ENCODE data around the gene NANS. TPM values are rescaled to one million over a fixed set of nuclear protein-coding genes. Genes with fewer than 3 reads are reported as not detected.

NANS gene
- total RNA-seq, 1 experiment from 2014 or later = 57.9 TPM

DNA sequence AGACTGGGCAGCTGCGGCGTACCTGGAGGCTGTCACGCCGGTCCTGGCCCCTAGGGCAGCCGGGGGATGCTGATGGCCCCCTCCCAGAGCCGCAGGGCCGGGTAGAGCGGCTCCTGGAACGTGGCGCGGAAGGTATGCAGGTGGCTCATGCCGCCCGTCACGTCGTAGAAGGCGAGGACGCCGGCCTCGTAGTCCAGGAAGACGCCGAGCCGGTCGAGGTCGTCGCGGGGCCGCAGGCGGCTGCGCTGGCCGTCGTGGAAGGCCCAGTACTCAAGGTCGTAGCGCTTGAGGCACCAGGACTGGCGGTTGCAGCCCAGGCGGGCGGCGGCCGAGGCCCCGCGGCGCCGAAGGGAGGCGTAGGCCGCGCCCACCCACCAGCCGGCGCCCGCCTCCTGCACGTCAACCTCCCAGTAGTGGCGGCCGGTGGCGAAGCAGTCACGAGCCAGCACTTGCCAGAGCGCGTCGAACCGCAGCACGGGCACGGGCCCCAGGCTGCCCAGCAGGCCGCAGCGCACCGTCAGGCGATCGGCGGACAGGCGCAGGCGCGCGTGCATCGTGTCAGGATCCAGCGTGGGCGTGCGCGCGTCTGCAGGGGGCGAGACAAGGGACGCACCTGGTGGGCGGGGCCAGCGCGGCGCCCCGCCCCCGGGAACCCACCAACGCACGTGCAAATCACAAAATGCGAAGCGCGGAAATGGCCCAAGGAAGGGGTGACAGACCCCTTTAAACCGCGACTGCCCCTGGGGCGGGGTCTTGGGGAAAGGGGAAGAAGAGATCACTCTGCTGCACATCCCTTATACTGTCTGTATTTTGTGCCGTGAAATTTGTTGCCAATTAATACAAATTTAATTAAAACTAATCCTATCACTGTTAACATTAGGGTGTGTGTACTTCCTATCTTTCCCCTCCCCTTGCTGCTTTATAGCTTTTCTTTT lies 31.2 kb downstream of the NANS start (continued):
- TF ChIP-seq, protein P1, sequence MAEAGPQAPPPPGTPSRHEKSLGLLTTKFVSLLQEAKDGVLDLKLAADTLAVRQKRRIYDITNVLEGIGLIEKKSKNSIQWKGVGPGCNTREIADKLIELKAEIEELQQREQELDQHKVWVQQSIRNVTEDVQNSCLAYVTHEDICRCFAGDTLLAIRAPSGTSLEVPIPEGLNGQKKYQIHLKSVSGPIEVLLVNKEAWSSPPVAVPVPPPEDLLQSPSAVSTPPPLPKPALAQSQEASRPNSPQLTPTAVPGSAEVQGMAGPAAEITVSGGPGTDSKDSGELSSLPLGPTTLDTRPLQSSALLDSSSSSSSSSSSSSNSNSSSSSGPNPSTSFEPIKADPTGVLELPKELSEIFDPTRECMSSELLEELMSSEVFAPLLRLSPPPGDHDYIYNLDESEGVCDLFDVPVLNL (CRISPR knock-in tag; IDR thresholded peaks at IDR 0.05; ENCODE audit: borderline replicate concordance, low read depth) = peak; percentile 93
- TF ChIP-seq FOXJ3 (CRISPR knock-in tag; IDR thresholded peaks at IDR 0.05; ENCODE audit: borderline replicate concordance) = no peak
- TF ChIP-seq, protein P2, sequence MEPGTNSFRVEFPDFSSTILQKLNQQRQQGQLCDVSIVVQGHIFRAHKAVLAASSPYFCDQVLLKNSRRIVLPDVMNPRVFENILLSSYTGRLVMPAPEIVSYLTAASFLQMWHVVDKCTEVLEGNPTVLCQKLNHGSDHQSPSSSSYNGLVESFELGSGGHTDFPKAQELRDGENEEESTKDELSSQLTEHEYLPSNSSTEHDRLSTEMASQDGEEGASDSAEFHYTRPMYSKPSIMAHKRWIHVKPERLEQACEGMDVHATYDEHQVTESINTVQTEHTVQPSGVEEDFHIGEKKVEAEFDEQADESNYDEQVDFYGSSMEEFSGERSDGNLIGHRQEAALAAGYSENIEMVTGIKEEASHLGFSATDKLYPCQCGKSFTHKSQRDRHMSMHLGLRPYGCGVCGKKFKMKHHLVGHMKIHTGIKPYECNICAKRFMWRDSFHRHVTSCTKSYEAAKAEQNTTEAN (CRISPR knock-in tag; IDR thresholded peaks at IDR 0.05) = peak; percentile 97
- TF ChIP-seq NR2C2 (CRISPR knock-in tag; IDR thresholded peaks at IDR 0.05) = peak; percentile 68; the same call in 1 of the 2 replicates
- TF ChIP-seq, protein P3, sequence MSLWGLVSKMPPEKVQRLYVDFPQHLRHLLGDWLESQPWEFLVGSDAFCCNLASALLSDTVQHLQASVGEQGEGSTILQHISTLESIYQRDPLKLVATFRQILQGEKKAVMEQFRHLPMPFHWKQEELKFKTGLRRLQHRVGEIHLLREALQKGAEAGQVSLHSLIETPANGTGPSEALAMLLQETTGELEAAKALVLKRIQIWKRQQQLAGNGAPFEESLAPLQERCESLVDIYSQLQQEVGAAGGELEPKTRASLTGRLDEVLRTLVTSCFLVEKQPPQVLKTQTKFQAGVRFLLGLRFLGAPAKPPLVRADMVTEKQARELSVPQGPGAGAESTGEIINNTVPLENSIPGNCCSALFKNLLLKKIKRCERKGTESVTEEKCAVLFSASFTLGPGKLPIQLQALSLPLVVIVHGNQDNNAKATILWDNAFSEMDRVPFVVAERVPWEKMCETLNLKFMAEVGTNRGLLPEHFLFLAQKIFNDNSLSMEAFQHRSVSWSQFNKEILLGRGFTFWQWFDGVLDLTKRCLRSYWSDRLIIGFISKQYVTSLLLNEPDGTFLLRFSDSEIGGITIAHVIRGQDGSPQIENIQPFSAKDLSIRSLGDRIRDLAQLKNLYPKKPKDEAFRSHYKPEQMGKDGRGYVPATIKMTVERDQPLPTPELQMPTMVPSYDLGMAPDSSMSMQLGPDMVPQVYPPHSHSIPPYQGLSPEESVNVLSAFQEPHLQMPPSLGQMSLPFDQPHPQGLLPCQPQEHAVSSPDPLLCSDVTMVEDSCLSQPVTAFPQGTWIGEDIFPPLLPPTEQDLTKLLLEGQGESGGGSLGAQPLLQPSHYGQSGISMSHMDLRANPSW (CRISPR knock-in tag; conservative IDR thresholded peaks at IDR 0.05; ENCODE audit: low read depth) = no peak
- TF ChIP-seq, protein P4, sequence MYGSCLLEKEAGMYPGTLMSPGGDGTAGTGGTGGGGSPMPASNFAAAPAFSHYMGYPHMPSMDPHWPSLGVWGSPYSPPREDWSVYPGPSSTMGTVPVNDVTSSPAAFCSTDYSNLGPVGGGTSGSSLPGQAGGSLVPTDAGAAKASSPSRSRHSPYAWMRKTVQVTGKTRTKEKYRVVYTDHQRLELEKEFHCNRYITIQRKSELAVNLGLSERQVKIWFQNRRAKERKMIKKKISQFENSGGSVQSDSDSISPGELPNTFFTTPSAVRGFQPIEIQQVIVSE (CRISPR knock-in tag; IDR thresholded peaks at IDR 0.05; ENCODE audit: borderline replicate concordance) = no peak
- peak; percentile 91; the same call in 1 of the 2 replicates for TF ChIP-seq TCF7 (CRISPR knock-in tag; IDR thresholded peaks at IDR 0.05; ENCODE audit: low read depth)
- peak; percentile 85; the same call in 1 of the 2 replicates for TF ChIP-seq ELF4 (CRISPR knock-in tag; IDR thresholded peaks at IDR 0.05; ENCODE audit: low read depth)
- peak; percentile 93 for TF ChIP-seq ZBTB21 (CRISPR knock-in tag; IDR thresholded peaks at IDR 0.05; ENCODE audit: borderline replicate concordance)
- TF ChIP-seq, protein P5, sequence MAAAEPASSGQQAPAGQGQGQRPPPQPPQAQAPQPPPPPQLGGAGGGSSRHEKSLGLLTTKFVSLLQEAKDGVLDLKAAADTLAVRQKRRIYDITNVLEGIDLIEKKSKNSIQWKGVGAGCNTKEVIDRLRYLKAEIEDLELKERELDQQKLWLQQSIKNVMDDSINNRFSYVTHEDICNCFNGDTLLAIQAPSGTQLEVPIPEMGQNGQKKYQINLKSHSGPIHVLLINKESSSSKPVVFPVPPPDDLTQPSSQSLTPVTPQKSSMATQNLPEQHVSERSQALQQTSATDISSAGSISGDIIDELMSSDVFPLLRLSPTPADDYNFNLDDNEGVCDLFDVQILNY (CRISPR knock-in tag; IDR thresholded peaks at IDR 0.05) = peak; percentile 82; the same call in 1 of the 2 replicates
- TF ChIP-seq, protein P6, sequence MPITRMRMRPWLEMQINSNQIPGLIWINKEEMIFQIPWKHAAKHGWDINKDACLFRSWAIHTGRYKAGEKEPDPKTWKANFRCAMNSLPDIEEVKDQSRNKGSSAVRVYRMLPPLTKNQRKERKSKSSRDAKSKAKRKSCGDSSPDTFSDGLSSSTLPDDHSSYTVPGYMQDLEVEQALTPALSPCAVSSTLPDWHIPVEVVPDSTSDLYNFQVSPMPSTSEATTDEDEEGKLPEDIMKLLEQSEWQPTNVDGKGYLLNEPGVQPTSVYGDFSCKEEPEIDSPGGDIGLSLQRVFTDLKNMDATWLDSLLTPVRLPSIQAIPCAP (CRISPR knock-in tag; IDR thresholded peaks at IDR 0.05) = peak; percentile 97
- no peak for TF ChIP-seq EMX1 (CRISPR knock-in tag; IDR thresholded peaks at IDR 0.05)
- no peak for TF ChIP-seq ZNF263 (CRISPR knock-in tag; IDR thresholded peaks at IDR 0.05; ENCODE audit: low read depth)
- peak; percentile 89; the same call in 1 of the 2 replicates for TF ChIP-seq KAT7 (CRISPR knock-in tag; IDR thresholded peaks at IDR 0.05; ENCODE audit: borderline replicate concordance)
- no peak for TF ChIP-seq HMGA2 (CRISPR knock-in tag; IDR thresholded peaks at IDR 0.05)
- TF ChIP-seq, protein P7, sequence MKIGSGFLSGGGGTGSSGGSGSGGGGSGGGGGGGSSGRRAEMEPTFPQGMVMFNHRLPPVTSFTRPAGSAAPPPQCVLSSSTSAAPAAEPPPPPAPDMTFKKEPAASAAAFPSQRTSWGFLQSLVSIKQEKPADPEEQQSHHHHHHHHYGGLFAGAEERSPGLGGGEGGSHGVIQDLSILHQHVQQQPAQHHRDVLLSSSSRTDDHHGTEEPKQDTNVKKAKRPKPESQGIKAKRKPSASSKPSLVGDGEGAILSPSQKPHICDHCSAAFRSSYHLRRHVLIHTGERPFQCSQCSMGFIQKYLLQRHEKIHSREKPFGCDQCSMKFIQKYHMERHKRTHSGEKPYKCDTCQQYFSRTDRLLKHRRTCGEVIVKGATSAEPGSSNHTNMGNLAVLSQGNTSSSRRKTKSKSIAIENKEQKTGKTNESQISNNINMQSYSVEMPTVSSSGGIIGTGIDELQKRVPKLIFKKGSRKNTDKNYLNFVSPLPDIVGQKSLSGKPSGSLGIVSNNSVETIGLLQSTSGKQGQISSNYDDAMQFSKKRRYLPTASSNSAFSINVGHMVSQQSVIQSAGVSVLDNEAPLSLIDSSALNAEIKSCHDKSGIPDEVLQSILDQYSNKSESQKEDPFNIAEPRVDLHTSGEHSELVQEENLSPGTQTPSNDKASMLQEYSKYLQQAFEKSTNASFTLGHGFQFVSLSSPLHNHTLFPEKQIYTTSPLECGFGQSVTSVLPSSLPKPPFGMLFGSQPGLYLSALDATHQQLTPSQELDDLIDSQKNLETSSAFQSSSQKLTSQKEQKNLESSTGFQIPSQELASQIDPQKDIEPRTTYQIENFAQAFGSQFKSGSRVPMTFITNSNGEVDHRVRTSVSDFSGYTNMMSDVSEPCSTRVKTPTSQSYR (CRISPR knock-in tag; IDR thresholded peaks at IDR 0.05) = peak; percentile 47; the same call in 1 of the 2 replicates
- TF ChIP-seq, protein P8, sequence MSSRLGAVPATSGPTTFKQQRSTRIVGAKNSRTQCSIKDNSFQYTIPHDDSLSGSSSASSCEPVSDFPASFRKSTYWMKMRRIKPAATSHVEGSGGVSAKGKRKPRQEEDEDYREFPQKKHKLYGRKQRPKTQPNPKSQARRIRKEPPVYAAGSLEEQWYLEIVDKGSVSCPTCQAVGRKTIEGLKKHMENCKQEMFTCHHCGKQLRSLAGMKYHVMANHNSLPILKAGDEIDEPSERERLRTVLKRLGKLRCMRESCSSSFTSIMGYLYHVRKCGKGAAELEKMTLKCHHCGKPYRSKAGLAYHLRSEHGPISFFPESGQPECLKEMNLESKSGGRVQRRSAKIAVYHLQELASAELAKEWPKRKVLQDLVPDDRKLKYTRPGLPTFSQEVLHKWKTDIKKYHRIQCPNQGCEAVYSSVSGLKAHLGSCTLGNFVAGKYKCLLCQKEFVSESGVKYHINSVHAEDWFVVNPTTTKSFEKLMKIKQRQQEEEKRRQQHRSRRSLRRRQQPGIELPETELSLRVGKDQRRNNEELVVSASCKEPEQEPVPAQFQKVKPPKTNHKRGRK (CRISPR knock-in tag; IDR thresholded peaks at IDR 0.05; ENCODE audit: borderline replicate concordance) = no peak
- TF ChIP-seq ZNF121 (CRISPR knock-in tag; IDR thresholded peaks at IDR 0.05) = no peak
- TF ChIP-seq, protein P9, sequence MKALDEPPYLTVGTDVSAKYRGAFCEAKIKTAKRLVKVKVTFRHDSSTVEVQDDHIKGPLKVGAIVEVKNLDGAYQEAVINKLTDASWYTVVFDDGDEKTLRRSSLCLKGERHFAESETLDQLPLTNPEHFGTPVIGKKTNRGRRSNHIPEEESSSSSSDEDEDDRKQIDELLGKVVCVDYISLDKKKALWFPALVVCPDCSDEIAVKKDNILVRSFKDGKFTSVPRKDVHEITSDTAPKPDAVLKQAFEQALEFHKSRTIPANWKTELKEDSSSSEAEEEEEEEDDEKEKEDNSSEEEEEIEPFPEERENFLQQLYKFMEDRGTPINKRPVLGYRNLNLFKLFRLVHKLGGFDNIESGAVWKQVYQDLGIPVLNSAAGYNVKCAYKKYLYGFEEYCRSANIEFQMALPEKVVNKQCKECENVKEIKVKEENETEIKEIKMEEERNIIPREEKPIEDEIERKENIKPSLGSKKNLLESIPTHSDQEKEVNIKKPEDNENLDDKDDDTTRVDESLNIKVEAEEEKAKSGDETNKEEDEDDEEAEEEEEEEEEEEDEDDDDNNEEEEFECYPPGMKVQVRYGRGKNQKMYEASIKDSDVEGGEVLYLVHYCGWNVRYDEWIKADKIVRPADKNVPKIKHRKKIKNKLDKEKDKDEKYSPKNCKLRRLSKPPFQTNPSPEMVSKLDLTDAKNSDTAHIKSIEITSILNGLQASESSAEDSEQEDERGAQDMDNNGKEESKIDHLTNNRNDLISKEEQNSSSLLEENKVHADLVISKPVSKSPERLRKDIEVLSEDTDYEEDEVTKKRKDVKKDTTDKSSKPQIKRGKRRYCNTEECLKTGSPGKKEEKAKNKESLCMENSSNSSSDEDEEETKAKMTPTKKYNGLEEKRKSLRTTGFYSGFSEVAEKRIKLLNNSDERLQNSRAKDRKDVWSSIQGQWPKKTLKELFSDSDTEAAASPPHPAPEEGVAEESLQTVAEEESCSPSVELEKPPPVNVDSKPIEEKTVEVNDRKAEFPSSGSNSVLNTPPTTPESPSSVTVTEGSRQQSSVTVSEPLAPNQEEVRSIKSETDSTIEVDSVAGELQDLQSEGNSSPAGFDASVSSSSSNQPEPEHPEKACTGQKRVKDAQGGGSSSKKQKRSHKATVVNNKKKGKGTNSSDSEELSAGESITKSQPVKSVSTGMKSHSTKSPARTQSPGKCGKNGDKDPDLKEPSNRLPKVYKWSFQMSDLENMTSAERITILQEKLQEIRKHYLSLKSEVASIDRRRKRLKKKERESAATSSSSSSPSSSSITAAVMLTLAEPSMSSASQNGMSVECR (CRISPR knock-in tag; IDR thresholded peaks at IDR 0.05; ENCODE audit: borderline replicate concordance) = peak; percentile 96
